ENCODE data around the gene TFAP2B. TPM values are rescaled to one million over a fixed set of nuclear protein-coding genes. Genes with fewer than 3 reads are reported as not detected.

Gene TFAP2B
- polyA plus RNA-seq, 1 donor from 2014 or later, result not detected

- Histone ChIP-seq H3F3A (ENCODE audit: insufficient read depth, low read length, poor library complexity, severe bottlenecking) (no peaks in the 10 kb centered on the region), H3K36me3 (ENCODE audit: insufficient read depth, low read length) (no peaks in the 10 kb centered on the region), H4K20me1 (ENCODE audit: insufficient read depth) (no peaks in the 10 kb centered on the region), H3K9ac (ENCODE audit: low read length) (no peak overlapping the region), H3K27me3 (ENCODE audit: insufficient read depth, low read depth, low read length) (peaks cover 98% of the 10 kb centered on the region), H3K4me3 (ENCODE audit: low read length) (no peak overlapping the region), H3K9me3 (ENCODE audit: low read length) (no peaks in the 10 kb centered on the region), H3K9me2 (ENCODE audit: insufficient read depth, low read length) (no peaks in the 10 kb centered on the region), H3K79me2 (replicated peaks; ENCODE audit: insufficient read depth, low read length) (no peaks in the 10 kb centered on the region), H3K27ac (ENCODE audit: low read length) (no peak overlapping the region), H2AFZ (ENCODE audit: low read depth, low read length) (no peak overlapping the region), H3K4me2 (ENCODE audit: low read length) (no peak overlapping the region)
- no peak for TF ChIP-seq POLR2AphosphoS5 (IDR thresholded peaks at IDR 0.05)
- no peak for TF ChIP-seq TAF1 (IDR thresholded peaks at IDR 0.05; ENCODE audit: low read depth)
- TF ChIP-seq MXI1 (conservative IDR thresholded peaks at IDR 0.05; ENCODE audit: poor library complexity, severe bottlenecking), result no peak
- TF ChIP-seq REST (IDR thresholded peaks at IDR 0.05; ENCODE audit: borderline replicate concordance), result no peak
- TF ChIP-seq CTCF (IDR thresholded peaks at IDR 0.05; ENCODE audit: poor library complexity, severe bottlenecking), result no peak
- TF ChIP-seq SMC3 (conservative IDR thresholded peaks at IDR 0.05; ENCODE audit: poor library complexity), result no peak
- no peak for TF ChIP-seq EP300 (conservative IDR thresholded peaks at IDR 0.05; ENCODE audit: poor library complexity, severe bottlenecking)
- TF ChIP-seq EZH2 (IDR thresholded peaks at IDR 0.05; ENCODE audit: borderline replicate concordance, insufficient read depth, low read length, poor library complexity, severe bottlenecking), result no peak
- TF ChIP-seq RAD21 (conservative IDR thresholded peaks at IDR 0.05), result no peak
Measured at GRCh38 chr6:50818020-50818419, 651 bp upstream of the TFAP2B start.

- no peaks in the 10 kb centered on the region for H3K36me3 ChIP-seq (ENCODE audit: insufficient read depth, low read length)
- no peak overlapping the region for H3K4me3 ChIP-seq (ENCODE audit: low read length)
- H3F3A ChIP-seq (ENCODE audit: insufficient read depth, low read length, poor library complexity, severe bottlenecking), result no peaks in the 10 kb centered on the region
- TF ChIP-seq EZH2 (IDR thresholded peaks at IDR 0.05; ENCODE audit: borderline replicate concordance, insufficient read depth, low read length, poor library complexity, severe bottlenecking), result peak; percentile 72
- no peak for TF ChIP-seq MXI1 (conservative IDR thresholded peaks at IDR 0.05; ENCODE audit: poor library complexity, severe bottlenecking)
- no peak for TF ChIP-seq SMC3 (conservative IDR thresholded peaks at IDR 0.05; ENCODE audit: poor library complexity)
- no peaks in the 10 kb centered on the region for H3K9me2 ChIP-seq (ENCODE audit: insufficient read depth, low read length)
- H3K9me3 ChIP-seq (ENCODE audit: low read length), result no peaks in the 10 kb centered on the region
- H3K9ac ChIP-seq (ENCODE audit: low read length), result no peak overlapping the region
- H3K79me2 ChIP-seq (replicated peaks; ENCODE audit: insufficient read depth, low read length), result no peaks in the 10 kb centered on the region
- no peak overlapping the region for H2AFZ ChIP-seq (ENCODE audit: low read depth, low read length)
- H4K20me1 ChIP-seq (ENCODE audit: insufficient read depth), result no peaks in the 10 kb centered on the region
- peaks cover 99% of the 10 kb centered on the region for H3K27me3 ChIP-seq (ENCODE audit: insufficient read depth, low read depth, low read length)
- H3K27ac ChIP-seq (ENCODE audit: low read length), result no peak overlapping the region
- H3K4me2 ChIP-seq (ENCODE audit: low read length), result no peak overlapping the region
Measured at GRCh38 chr6:50819466-50819903, 814 bp downstream of the TFAP2B start.

Data from neural cell (in vitro differentiated cells).